HG03060 (cell line): ENCODE results near the gene DHFR.
"Not testable (repeated sequence)": the region's sequence is repeated elsewhere in the genome, so short reads cannot be mapped to it uniquely, and the experiment has no call there.

Source experiments
- ATAC-seq: cut with Tn5 transposase; IDR thresholded peaks from one replicate; pipeline ENCODE4 v1.9.1; 2021; ENCODE audit warnings: low read depth, moderate number of reproducible peaks; ENCODE audit not compliant: unreplicated experiment

The DHFR gene

DNA sequence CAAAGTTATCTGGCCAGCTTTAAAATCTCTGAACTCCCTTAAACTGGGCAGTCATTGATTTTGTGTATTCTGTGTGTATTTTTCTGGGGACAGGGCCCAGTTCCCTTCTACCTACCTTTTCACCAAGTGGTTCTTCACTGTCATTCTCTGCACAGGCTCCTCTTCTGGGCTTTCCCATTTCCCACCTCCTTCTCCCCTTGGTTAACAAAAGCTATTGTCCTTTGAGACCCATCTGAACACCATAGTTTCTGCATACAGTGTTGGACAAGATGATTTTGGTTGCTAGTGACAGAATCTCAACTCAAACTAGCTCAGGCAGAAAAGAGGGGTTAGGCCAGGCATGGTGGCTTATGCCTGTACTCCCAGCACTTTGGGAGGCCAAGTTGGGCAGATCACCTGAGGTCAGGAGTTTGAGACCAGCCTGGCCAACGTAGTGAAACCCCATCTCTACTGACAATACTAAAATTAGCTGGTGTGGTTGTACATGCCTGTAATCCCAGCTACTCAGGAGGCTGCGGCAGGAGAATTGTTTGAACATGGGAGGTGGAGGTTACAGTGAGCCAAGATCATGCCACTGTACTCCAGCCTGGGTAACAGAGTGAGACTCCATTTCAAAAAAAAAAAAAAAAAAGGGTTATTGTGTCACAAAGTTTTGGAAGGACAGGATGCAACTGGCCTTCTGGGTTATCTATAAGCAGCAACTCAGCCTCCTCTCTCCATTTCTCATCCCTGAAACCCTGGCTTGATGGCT is 53.7 kb downstream of the DHFR start:
- no peak for ATAC-seq

DNA sequence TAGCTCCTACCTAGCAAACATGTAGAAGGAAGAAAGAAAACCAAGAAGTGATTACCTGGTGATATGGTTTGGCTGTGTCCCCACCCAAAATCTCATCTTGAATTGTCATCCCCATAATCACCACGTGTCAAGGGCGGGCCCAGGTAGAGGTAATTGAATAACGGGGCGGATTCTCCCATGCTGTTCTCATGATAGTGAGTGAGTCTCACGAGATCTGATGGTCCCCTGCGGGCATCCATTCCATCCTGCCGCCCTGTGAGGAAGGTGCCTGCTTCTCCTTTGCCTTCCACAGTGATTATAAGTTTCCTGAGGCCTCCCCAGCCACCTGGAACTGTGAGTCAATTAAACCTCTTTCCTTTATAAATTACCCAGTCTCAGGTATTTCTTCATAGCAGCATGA is 57.3 kb downstream of the DHFR start:
- ATAC-seq: no peak

DNA sequence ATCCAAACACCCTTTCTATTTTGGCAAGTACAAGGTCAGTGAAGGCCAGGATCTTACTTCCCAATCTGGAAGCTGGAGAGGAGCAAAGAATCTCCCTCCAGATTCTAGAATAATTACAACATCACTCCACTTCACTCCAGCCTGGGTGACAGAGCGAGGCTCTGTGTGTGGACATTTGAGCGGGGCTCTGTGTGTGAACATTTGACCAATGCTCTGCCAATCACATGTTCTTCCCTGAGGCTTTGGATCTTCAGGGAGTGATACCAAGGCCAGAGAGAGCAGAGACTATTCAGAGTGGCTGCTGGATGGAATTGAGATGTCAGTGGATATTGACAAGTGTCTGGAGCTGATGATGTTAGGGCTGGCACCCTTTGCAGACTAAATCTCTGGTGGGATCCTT is 60.0 kb downstream of the DHFR start:
- ATAC-seq: no peak

DNA sequence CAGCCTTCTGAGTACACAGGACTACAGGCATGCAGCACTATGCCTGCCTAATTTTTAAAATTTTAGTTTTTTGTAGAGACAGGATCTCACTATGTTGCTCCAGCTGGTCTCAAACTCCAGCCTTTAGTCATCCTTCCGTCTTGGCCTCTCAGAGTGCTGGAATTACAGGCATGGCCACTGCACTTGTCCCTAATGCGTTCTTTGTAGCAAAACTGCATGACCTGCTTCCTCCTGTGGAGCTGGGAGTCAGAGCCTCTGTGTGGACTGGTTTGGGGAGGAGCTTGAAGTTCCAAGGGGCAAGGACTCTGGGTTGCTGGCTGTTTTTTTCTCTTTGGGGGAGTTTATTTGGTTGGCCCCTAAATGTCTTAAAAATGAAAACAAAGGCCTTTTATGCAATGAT is 62.0 kb downstream of the DHFR start:
- no peak for ATAC-seq

DNA sequence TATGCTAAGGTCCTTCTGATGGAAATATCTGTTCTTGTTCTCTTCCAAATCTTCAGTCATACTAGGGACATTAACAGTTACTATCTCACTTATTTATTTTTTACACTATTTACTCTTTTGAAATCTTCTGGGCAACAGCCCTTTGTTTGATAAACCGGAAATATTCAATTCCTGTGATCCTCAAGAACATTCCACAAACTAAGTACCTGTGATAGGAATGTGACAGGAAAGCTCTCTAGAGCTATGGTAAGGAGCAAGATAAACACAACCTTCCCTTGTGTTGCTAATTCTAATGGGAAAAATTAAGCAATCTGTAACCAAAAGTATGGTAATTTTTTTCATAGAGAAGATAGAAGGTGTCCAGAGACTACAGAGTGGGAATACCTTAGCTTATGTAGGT is 62.7 kb downstream of the DHFR start:
- ATAC-seq: no peak

DNA sequence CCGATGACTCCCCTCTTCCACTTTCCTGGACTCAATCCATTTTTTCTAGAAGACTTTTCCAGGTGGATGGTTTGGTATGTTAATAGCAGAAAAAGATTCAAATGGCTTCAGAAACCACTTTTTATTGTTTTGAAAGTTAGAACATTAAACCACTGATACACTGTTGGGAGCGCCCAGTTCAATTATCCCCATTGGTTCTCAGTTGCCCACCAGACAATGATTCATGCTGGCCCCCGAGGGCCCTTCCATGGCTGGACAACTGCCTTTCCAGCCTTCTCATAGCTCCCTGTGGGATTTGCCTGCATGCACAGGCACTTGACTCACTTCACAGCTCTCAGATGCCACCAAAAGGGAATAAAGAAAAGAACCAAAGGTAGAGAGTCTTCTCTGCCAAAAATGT is 63.4 kb downstream of the DHFR start:
- ATAC-seq: no peak

DNA sequence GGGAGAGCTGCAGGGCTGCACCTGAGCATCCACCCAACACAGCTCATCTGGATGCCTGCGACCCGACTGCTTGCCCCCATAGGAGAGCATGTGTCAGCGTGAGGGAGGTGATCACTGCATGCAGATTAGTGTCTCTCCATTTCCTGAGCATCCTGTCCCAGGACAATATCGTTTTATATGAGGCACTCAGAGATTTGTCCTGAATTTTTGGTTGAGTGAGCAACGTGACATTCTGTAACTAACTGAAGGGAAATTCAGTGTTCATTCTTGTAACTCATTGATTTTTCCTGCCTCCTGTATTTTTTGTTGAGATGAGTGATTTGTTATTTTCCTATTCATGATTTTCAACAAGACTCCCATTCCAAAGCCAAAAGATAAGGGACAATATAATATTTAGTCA is 64.0 kb downstream of the DHFR start:
- no peak for ATAC-seq

DNA sequence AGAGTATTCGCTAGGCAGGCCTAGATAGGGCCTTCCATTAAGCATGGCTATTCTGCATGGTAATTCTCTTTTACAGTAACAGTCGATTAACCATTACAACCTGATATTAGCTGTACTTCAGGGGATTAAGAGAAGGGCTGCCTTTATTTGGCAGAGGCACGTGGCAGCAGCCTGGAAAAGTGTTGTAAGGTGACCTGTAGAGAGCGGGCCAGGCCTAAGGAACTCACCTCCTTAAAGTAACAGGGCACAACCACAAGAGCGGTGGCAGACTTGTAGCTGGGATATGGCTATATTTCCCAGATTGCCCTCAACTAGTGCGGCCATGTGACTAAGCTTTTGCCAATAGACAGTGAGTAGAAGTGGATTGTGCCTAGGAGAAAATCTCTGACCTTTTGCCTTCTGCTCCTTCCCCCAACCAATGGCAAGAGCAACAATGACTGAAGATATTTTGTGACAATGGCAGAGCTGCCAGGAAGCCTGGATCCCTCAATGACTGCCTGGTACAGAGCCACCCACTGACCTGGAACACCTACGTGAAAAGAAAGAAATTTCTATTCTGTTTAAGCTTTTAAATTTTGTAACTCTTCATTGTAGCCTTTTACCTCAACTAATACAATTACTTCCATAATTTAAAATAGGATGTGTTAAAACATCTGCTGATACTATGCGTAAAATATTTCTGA is 65.8 kb downstream of the DHFR start:
- ATAC-seq: no peak

DNA sequence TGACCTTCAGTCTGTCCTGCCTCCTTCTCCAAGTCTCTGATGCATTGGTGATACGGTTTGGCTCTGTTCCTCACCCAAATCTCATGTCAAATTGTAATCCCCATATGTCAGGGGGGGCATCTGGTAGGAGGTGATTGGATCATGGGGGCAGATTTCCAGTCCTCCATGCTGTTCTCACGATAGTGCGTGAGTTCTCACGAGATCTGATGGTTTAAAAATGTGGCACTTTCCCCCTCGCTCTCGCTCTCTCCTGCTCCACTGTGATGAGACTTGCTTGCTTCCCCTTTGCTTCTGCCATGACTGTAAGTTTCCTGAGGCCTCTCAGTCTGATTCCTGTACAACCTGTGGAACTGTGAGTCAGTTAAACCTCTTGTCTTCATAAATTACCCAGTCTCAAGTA is 70.0 kb downstream of the DHFR start:
- no peak for ATAC-seq

DNA sequence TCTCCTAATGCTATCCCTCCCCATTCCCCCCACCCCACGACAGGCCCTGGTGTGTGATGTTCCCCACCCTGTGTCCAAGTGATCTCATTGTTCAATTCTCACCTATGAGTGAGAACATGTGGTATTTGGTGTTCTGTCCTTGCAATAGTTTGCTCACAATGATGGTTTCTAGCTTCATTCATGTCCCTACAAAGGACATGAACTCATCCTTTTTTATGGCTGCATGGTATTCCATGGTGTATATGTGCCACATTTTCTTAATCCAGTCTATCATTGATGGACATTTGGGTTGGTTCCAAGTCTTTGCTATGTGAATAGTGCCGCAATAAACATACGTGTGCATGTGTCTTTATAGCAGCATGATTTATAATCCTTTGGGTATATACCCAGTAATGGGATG is 74.5 kb downstream of the DHFR start:
- not testable (repeated sequence) for ATAC-seq

DNA sequence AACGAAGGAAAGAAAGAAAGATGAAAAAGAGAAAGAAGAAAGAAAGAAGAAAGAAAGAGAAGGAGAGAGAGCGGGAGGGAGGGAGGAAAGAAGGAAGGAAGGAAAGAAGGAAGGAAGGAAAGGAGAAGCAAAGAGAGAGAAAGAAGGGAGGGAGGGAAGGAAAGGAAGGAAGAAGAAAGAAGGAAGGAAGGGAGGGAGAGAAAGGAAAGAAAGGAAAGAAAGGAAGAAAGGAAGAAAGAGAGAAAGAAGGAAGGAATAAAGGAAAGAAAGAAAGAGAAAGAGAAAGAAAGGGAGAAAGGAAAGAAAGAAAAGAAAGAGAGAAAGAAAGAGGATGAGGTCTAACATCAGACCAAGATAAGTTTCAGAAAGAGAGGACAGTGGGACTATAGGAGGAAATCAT is 75.7 kb downstream of the DHFR start:
- no peak for ATAC-seq

DNA sequence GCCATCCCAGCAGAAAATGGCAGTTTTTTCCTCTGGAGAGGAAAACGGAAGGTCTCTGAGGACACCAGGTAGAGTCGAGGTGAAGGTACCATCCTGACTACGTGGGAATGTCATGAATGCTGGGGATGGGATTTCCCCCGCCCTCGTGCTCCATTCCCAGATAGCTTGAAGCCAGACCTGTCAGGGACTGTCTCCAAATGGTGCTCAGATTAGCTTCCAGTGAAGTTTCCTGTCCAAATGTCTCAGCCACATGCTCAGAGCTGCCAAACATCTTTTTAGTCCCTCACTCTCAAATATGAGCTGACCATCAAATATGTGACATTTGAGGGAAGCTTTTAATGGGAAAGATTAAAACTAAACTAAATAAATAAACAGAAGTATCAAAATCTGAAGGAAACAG is 77.1 kb downstream of the DHFR start:
- ATAC-seq: no peak

DNA sequence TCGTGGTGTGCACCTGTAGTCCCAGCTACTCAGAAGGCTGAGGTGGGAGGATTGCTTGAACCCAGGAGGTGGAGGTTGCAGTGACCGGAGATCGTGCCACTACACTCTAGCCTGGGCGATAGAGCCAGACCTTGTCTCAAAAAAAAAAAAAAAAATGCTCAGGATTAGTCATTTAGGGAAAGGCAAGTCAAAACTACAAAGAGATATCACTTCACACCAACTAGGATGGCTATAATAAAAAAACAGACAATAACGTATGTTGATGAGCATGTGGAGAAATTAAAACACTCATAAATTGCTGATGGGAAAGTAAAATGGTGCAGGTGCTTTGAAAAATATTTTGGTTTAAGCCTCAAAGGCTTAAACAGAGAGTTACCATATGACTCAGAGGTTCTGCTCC is 78.4 kb downstream of the DHFR start:
- no peak for ATAC-seq
